SHP77 (cell line): ENCODE results near the gene GABRD.
"Not testable (repeated sequence)": the region's sequence is repeated elsewhere in the genome, so short reads cannot be mapped to it uniquely, and the experiment has no call there.

Experiments
- DNase-seq, 2 experiments: peaks; one replicate each; lab custom pipeline; 2025; lab: John Stamatoyannopoulos, UW

Gene GABRD, protein sequence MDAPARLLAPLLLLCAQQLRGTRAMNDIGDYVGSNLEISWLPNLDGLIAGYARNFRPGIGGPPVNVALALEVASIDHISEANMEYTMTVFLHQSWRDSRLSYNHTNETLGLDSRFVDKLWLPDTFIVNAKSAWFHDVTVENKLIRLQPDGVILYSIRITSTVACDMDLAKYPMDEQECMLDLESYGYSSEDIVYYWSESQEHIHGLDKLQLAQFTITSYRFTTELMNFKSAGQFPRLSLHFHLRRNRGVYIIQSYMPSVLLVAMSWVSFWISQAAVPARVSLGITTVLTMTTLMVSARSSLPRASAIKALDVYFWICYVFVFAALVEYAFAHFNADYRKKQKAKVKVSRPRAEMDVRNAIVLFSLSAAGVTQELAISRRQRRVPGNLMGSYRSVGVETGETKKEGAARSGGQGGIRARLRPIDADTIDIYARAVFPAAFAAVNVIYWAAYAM

DNA sequence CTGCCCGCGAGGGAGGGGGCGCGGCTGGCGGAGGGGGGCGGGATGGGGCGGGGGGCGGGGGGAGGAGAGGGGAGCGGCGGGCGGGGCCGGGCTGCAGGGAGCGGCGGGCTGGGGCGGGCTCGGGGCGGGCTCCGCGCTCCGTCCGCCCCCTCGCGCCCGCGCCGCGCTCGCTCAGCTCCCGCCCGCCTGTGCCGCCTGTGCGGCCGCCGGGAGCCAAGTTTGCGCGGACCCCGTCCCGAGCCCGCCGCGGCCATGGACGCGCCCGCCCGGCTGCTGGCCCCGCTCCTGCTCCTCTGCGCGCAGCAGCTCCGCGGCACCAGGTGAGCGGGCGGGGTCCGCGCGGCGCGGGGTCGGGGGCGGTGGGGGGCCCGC lies at the start of gene GABRD:
TSS of gene GABRD (plus strand) at position 174 of the 372 bp plus-strand sequence. CDS start at position 253, 79 bp downstream.
- no peak for DNase-seq

DNA sequence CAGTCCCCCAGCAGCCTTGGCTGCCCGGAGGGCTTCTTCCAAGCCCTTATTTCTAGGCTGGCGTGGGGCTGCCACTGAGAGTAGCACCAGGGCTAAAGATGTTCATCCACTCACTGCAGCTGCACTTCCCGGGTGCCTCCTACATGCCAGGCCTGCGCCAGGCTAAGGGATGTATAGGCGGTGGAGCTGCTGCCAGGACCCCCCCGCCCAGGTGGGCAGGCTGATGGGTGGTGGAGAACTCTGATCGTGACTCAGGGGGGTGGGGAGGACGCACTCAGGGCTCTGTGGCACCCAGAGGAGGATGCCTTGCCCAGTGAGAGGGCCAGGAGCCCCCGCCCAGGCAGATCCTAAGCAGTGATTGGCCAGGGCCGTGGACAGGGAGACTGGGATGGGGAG lies 49.6 kb upstream of the GABRD start:
- no peak for DNase-seq

DNA sequence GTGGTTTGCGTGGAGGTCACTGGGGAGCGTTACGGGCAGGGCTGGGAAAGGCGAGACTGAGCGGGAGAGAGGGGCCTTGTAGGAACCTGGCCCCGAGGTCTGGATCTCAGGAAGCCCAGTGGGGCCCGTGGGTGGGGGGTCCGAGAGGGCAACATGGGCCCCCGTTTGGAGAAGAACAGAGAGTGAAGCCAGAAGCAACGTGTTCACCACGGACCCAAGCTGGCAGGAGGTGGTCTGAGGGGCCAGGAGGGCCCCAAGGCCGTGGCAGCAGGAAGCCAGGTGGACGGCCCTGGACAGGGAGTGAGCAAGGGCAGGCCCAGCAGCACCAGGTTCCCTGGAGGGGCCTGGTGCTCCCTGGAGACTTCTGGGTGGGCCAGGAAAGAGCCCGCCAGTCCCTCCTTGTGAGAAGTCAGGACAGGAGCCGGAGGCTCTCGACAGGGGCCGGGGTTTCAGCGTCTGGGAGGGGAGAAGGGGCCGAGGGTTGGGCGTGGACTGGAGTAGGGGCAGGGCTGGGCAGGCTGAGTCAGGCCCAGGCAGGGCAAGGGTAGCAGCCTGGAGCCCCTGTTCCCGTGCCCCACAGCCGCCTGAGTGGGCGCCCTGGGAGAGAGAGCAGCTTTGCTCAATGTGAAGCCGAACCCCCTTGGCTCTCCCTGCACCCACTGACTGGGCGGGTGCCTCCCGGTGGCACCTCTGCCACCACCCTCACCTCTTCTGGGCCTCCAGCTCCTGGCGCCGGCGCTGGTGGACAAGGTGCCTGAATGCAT lies 49.0 kb upstream of the GABRD start:
- DNase-seq: no peak

DNA sequence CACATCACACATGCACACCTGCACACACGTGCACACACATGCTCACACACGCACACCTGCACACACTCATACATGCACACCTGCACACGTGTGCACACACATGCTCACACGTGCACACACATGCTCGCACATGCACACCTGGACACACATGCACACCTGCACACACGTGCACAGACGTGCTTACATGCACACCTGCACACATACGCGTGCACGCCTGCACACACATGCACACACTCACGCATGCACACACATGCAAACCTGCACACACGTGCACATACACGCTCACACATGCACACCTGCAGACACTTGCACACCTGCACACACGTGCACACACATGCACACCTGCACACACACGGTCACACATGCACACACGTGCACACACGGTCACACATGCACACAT lies 48.1 kb upstream of the GABRD start:
- no peak for DNase-seq

DNA sequence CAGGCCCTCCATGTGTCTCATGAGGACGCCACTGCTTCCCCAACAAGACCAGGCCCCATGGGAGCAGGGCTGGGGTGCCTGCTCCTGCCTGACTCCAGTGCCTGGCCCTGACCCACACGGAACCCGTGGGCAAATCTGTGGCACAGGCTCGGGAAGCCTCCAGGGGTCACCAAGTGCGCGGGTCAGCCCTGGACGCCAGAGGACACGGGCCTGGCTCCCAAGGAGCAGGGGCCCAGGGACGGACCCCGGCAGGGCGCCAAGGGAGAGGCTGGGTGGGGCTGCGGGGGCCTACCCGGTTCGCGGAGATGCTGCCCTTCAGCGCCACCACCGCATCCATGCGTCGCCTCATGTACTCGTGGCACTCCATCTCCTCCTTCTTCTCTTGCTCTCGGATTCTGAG lies 47.5 kb upstream of the GABRD start:
- DNase-seq: no peak

DNA sequence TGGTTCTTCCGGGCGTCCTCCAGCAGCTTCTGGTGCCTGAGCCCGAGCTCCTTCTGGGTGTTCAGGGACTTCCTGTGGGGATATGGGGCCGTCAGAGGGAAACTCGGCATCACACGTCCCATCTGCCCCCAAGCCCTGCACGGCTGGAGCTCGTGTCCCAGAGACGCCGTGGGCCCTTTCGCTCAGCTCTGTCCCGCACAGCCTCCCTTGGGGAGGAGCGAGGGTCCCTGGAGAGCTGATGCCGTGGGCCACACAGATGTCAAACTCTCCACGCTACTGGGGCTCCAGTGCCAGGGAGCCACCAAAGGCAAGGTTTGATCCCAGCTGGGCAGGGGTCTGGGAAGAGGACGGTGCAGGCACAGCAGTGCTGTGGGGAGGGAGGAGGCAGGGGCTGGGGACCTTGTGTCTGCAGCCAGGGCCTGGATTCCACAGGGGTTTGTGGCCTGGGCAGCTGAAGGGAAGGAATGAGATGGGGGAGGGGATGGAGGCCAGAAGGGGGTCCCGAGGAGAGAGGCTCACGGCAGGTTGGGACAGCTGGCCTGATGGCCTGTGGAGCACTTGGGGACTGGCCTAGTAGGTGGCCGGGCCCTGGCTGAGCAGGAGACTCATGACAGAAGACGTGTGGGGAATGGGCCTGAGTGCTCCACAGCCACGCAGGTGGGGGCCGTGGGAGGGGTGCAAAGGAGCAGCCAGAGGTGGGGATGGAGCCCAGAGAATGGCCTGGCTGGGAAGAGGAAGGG lies 46.0 kb upstream of the GABRD start:
- DNase-seq: no peak

DNA sequence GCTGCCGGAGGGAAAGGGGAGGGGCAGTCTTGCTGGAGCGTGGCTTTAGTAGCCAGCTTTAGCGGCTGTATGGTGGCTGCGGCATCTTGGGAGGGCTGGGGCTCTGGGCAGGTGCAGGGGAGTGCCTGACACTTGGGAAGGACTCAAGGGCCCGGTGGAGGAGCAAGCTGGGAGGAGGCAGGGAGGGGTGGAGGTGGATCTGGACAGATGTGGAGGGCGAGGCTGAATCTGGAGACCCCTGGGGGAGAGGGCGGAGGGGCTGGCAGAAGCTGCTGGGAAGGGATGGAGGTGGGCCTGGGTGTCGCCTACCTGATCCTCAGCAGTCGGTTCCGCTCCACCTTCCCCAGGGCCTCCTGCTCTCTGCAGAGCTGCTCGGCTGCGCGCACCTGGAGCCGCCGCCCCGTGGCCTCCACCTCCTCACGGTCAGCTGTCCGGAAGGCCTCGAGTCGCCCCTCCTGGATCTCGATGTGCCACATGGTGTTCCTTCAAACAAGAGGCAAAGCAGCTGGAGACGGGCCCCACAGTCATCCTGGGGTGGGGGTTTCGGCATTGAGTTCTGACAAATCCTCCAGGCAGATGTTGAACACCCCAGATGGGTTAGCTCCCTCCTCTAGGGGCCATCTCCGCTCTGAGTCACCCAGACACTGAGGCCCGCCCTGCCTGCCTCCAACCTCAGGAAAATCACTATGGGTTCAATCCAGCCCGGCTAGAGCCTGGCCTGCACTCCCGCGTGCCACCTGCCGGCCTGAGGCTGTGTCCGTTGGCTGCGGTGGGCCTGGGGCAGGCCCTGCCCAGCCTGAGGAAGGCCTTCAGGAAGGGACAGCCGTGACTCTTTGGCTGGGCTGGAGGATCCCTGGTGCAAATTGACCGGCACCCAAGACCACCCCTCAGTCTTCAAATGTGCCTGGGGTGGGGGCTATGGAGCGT lies 45.2 kb upstream of the GABRD start:
- DNase-seq: peak; percentile 37 to 47

DNA sequence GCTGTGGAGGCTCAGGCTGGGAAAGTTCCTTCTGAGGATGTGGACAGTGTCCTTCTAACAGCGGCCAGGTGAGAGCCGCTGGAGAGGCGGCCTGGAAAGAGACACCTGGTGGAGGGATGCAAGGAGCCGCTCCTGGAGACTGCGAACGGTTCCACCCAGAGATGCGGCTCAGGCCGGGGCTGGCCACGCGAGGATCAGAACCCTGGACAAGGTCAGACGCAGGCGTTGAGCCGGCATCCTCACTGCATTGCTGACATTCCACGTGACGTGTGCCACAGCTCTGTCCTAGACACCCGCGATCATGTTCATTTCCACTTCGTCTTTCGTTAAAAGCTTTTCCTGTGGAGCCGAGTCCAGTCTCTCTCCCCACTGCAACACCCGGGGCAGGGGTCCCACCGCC lies 44.3 kb upstream of the GABRD start:
- no peak for DNase-seq

DNA sequence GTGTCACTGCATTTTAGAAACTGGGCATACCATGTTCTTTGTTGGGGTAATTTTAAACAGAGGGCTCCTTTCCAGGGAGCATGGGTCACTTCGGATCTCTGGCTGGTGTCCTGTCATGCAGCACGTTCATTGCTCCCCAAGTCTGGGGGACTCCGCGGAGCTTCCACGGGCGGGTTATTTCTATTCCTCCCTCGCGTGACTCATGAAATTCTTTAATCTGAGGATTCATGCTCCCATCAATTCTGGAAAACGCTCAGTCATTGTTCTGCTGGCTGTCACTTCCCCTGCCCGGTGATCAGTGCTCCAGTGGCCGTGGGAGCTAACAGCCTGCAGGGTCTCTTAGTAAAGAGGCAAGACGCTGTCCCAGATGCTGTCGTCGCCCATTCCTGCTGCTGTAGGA lies 43.6 kb upstream of the GABRD start:
- no peak for DNase-seq

DNA sequence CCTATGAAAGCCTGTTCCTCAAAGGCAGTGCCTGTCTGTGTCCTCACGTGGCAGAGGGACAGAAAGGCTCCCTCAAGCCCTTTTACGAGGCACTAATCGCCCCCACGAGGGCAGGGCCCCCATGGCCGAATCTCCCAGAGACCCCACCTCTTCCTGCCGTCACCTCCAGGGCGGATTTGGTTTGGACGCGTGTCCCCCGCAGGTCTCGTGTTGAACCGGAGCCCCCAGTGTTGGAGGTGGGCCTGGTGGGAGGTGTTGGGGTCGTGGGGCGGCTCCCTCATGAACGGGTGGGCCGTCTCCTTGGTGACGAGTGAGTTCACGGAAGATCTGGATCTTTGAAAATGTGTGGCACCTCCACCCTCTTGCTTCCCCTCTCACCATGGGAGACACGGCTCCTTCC lies 43.1 kb upstream of the GABRD start:
- DNase-seq: no peak

DNA sequence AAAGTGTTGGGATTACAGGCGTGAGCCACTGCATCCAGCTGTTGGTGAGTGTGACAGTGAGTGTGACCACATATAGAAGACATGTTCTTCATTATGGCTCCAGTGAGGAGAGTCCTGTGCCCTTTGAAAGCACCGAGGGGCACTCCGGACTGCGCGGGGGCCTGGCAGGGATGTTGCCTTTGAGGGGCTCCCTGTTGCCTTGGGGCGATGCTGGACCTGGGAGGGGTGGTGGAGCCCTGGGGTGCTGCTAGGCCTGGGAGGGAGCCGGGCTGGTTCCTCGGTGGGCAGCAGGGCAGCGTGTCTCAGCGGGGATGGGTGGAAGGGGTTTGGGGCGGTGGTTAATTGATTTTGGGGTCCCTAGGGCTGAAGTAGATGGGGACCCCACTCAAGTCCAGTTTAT lies 41.0 kb upstream of the GABRD start:
- no peak for DNase-seq

DNA sequence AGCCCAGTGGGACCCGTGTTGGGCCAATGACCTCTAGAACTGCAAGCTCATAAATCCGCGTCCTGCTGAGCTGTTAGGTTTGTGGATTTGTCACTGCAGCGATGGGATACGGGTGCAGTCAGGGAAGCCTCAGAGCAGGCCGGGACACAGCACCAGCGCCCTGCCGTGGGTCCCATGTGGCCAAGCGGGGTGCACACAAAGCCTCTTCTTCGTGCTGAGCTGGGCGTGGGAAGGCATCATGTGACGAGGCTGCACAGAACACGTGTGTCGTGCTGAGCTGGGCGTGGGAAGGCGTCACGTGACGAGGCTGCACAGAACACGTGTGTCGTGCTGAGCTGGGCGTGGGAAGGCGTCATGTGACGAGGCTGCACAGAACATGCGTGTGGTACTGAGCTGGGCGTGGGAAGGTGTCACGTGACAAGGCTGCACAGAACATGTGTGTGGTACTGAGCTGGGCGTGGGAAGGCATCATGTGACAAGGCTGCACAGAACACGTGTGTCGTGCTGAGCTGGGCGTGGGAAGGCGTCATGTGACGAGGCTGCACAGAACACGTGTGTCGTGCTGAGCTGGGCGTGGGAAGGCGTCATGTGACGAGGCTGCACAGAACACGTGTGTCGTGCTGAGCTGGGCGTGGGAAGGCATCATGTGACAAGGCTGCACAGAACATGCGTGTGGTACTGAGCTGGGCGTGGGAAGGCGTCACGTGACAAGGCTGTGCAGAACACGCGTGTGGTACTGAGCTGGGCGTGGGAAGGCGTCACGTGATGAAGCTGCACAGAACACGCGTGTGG lies 40.3 kb upstream of the GABRD start:
- DNase-seq: not testable (repeated sequence)

DNA sequence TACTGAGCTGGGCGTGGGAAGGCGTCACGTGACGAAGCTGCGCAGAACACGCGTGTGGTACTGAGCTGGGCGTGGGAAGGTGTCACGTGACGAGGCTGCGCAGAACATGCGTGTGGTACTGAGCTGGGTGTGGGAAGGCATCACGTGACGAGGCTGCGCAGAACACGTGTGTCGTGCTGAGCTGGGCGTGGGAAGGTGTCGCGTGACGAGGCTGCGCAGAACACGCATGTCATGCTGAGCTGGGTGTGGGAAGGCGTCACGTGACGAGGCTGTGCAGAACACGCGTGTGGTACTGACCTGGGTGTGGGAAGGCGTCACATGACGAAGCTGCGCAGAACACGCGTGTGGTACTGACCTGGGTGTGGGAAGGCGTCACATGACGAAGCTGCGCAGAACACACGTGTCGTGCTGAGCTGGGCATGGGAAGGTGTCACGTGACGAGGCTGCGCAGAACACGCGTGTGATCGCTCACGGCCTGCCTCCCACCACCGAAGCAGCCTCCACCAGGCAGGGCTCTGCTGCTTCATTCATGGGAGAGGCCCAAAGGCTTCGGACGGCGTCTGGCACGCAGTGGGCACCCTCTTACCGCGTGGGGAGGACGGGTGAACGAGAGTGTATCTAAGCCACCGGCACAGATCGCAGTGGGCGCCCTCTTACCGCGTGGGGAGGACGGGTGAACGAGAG lies 39.5 kb upstream of the GABRD start:
- DNase-seq: no peak

DNA sequence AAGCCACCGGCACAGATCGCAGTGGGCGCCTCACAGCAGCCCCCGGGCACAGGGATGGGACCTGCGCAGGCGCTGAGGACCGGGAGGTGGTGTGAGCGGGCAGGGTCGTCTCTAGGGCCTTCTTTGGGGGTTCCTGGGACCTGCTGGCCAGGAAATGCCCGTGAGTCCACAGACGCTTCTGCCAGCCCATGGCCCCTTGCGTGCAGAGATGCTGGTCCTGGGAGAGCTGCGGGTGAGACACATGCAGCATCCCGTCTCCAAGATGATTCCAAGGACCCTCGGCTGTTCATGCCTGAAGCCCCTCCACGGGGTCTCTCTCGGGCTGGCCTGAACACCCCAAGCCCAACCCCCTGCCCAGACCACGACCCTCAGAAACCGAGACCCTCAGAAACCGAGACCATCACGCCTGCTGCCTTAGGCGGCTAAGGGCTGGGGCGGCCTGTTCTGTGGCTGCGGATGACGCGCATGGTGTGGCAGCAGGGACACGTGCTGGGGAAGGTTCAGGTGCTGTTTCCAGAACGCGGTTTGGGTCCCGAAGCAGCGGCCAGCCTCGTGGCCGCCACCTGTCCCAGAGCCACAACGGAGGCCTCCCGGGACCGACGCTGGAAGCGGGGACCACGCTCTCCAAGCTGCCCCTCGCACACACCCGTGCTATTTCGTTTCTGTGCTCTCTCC lies 38.5 kb upstream of the GABRD start:
- DNase-seq: no peak

DNA sequence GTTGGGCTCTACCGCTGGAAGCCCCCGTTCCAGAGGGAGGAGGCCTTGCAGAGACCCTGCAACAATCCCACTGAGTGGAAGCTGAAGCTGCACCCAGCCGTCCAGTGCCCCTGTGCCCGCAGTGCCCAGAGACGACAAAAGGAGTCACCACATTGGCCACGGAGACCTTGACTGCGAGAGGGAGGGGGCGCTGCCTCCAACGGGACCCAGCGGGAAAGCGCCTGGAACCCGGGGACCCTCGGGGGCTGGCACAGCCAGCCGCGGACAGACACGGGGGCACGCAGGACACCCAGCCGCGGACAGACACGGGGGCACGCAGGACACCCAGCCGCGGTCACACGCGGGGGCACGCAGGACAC lies 38.0 kb upstream of the GABRD start:
- no peak for DNase-seq

DNA sequence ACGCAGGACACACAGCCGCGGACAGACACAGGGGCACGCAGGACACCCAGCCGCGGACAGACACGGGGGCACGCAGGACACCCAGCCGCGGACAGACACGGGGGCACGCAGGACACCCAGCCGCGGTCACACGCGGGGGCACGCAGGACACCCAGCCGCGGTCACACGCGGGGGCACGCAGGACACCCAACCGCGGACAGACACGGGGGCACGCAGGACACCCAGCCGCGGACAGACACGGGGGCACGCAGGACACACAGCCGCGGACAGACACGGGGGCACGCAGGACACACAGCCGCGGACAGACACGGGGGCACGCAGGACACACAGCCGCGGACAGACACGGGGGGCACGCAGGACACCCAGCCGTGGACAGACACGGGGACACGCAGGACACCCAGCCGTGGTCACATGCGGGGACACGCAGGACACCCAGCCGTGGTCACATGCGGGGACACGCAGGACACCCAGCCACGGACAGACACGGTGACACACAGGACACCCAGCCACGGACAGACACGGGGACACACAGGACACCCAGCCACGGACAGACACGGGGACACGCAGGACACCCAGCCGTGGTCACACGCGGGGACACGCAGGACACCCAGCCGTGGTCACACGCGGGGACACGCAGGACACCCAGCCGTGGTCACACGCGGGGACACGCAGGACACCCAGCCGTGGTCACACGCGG lies 37.4 kb upstream of the GABRD start:
- DNase-seq: not testable (repeated sequence)

DNA sequence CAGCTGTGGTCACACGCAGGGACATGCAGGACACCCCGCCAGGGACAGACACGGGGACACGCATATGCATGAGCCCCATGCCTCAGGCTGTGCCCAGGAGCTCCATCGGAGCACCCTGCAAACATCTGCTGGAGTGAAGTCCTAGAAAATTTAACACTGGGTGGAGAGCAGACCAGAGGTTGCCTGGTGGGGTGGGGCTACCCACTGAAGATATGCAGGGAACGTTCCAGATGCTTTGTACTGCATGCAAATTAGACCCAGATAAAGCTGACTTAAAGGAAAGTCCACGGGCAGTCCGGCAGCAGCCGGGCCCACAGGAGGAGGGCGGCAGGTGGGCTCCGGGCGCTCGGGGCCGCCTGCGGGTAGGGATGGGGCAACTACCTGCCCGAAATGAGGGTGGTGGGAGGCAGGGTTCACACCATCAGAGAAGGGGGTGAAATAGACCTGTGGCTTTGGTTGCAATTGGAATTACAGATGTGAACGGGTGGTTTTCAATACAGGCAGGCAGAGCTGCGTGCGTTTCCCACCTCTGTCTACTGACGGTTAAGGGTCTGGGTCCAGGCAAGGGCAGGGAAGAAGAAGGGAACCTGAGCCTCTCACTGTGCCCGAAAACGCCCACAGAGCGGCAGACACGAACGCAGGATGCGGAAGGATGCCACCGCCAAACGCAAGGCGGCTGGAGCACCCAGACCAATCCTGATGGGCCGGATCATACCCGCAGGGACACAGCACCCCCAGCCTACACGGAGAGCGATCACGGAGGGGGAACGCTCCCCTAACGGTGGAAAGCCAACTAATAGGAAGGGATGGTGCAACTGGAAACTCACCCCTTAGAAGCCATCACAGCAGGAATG lies 36.5 kb upstream of the GABRD start:
- no peak for DNase-seq

DNA sequence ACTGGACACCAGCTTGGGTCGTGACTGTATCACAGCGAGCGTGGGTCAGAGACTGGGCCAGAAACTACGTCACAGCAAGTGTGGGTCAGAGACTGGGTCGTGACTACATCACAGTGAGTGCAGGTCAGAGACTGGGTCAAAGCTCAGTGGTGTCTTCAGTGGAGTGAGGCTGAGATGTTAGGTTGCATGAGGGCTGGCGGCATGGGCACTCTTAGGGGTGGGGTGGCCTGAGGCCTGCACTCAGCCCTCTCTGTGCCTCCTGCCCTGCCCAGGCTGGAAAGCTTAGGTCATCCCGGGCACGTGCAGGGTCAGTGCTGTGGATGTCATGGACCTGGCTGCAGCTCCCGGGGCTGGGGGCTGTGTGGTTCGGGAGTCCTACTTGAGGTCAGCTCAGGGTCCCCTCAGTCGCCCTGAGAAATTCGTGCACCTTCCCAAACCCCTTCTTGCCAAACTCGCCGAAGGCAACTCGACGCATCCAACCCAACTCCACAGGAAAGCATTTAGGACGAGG lies 34.5 kb upstream of the GABRD start:
- no peak for DNase-seq
